ENCODE results near the gene EP400.

GRCh38 chr12:131923260-131923659 is 26.5 kb upstream of the EP400 start:
- TF ChIP-seq POLR2A (IDR thresholded peaks at IDR 0.05) (no peak), CTCF (IDR thresholded peaks at IDR 0.05) (no peak)
